Peyer's patch (tissue), 4 donors: ENCODE measurements around the gene ALB. TPM values are rescaled to one million over a fixed set of nuclear protein-coding genes. Genes with fewer than 3 reads are reported as not detected.

ENCODE experiments used
- DNase-seq, 3 donors: peaks; one replicate each; pipeline ENCODE4 v3.0.0-alpha.2; 2017 to 2019
- H3K27ac ChIP-seq, 4 donors: fragments of 200-600 bp; sonication (generic); one replicate each; pipeline ENCODE4 v1.5.1; 2016 to 2019
- H3K27me3 ChIP-seq, 2 donors: fragments of 200-600 bp; sonication (generic); one replicate each; pipeline ENCODE4 v1.5.1; 2019
- H3K36me3 ChIP-seq, 3 donors: fragments of 200-600 bp; sonication (generic); one replicate each; pipeline ENCODE4 v1.5.1; 2016 to 2019
- H3K4me1 ChIP-seq, 4 donors: fragments of 200-600 bp; sonication (generic); one replicate each; pipeline ENCODE4 v1.5.1; 2016 to 2019
- H3K4me3 ChIP-seq, 4 donors: fragments of 200-600 bp; sonication (generic); 1 replicate in 3 of 4; 2 replicates in 1 of 4; pipeline ENCODE4 v1.5.1; 2016 to 2019; ENCODE audit warnings: mild to moderate bottlenecking in 1 of 4
- H3K9me3 ChIP-seq, 4 donors: fragments of 200-600 bp; sonication (generic); one replicate each; pipeline ENCODE4 v1.5.1; 2016 to 2019; ENCODE audit warnings: mild to moderate bottlenecking in 1 of 4
- CTCF ChIP-seq, 6 experiments: fragments of 450-650 bp in 4 of 6; fragments of 200-600 bp in 2 of 6; sonication (generic) in 1 of 6; IDR thresholded peaks; one replicate each; pipeline ENCODE4 v1.5.1; 2017 to 2019; ENCODE audit warnings: antibody characterized with exemption in 6 of 6, mild to moderate bottlenecking in 3 of 6, moderate library complexity in 1 of 6
- POLR2A ChIP-seq, 2 donors: fragments of 450-650 bp; IDR thresholded peaks; one replicate each; pipeline ENCODE4 v1.5.1; 2017; ENCODE audit warnings: antibody characterized with exemption in 2 of 2, mild to moderate bottlenecking in 2 of 2, moderate library complexity in 2 of 2
- total RNA-seq, 4 donors: library from RNA; depleted of rRNA; stranded (reverse); fragments of >200 nt; gene quantifications; one replicate each; pipeline ENCODE4 v1.1.0, GENCODE V29; 2016

ALB gene
- total RNA-seq, 4 donors from 2014 or later, result 0.66 to 2.5 TPM; not detected in 2

GRCh38 chr4:73432169-73433000, 28.3 kb downstream of the ALB start:
- Histone ChIP-seq H3K4me3 (no peak overlapping the region), H3K36me3 (no peaks in the 10 kb centered on the region), H3K4me1 (peaks cover 0 to 5% (median 0%) of the 10 kb centered on the region in 4 donors), H3K27ac (peak overlapping the region in 1 of 4 donors; percentile 22), H3K9me3 (no peaks in the 10 kb centered on the region), H3K27me3 (no peaks in the 10 kb centered on the region)
- DNase-seq, result no peak
- TF ChIP-seq CTCF (IDR thresholded peaks at IDR 0.05), result no peak
- no peak for TF ChIP-seq POLR2A (IDR thresholded peaks at IDR 0.05)

- peaks cover 0 to 5% (median 0%) of the 10 kb centered on the region in 4 donors for H3K4me1 ChIP-seq
- H3K27me3 ChIP-seq, result no peaks in the 10 kb centered on the region
- TF ChIP-seq CTCF (IDR thresholded peaks at IDR 0.05) (no peak), POLR2A (IDR thresholded peaks at IDR 0.05) (no peak)
- DNase-seq, result no peak
- H3K4me3 ChIP-seq, result no peak overlapping the region
- H3K9me3 ChIP-seq, result no peaks in the 10 kb centered on the region
- H3K27ac ChIP-seq, result no peak overlapping the region
- H3K36me3 ChIP-seq, result no peaks in the 10 kb centered on the region
Observed at GRCh38 chr4:73433140-73433539, 29.1 kb downstream of the ALB start.

GRCh38 chr4:73434311-73434710, 30.2 kb downstream of the ALB start:
- no peaks in the 10 kb centered on the region for H3K27me3 ChIP-seq
- H3K4me3 ChIP-seq, result no peak overlapping the region
- TF ChIP-seq POLR2A (IDR thresholded peaks at IDR 0.05), result no peak
- TF ChIP-seq CTCF (IDR thresholded peaks at IDR 0.05), result peak in 4 of 6 experiments; percentile 19 to 41 (median 35)
- DNase-seq, result no peak
- H3K9me3 ChIP-seq, result no peaks in the 10 kb centered on the region
- H3K27ac ChIP-seq, result no peak overlapping the region
- H3K4me1 ChIP-seq, result peaks cover 0 to 5% (median 0%) of the 10 kb centered on the region in 4 donors
- no peaks in the 10 kb centered on the region for H3K36me3 ChIP-seq

- DNase-seq, result no peak
- no peak for TF ChIP-seq CTCF (IDR thresholded peaks at IDR 0.05)
- TF ChIP-seq POLR2A (IDR thresholded peaks at IDR 0.05), result no peak
- H3K36me3 ChIP-seq, result no peaks in the 10 kb centered on the region
- H3K27me3 ChIP-seq, result no peaks in the 10 kb centered on the region
- no peak within 1 kb of the TSS for H3K4me3 ChIP-seq
- H3K4me1 ChIP-seq, result peaks cover 0 to 5% (median 0%) of the 10 kb centered on the region in 4 donors
- H3K27ac ChIP-seq, result no peak within 1 kb of the TSS
- H3K9me3 ChIP-seq, result no peaks in the 10 kb centered on the region
Observed at GRCh38 chr4:73435984-73436383, 31.9 kb downstream of the ALB start, which contains the start of gene AFP. Gene AFP (plus strand): TSS chr4:73436221. CDS start chr4:73436263, 42 bp downstream.

GRCh38 chr4:73436674-73437557, 32.8 kb downstream of the ALB start:
- no peak overlapping the region for H3K4me3 ChIP-seq
- TF ChIP-seq CTCF (IDR thresholded peaks at IDR 0.05), result no peak
- no peak for TF ChIP-seq POLR2A (IDR thresholded peaks at IDR 0.05)
- no peaks in the 10 kb centered on the region for H3K27me3 ChIP-seq
- peaks cover 0 to 5% (median 0%) of the 10 kb centered on the region in 4 donors for H3K4me1 ChIP-seq
- H3K27ac ChIP-seq, result no peak overlapping the region
- no peaks in the 10 kb centered on the region for H3K9me3 ChIP-seq
- no peak for DNase-seq
- H3K36me3 ChIP-seq, result no peaks in the 10 kb centered on the region
